Left ventricle myocardium inferior (tissue), 1 donor: Measurements from ENCODE around the gene TNXB. TPM values are rescaled to one million over a fixed set of nuclear protein-coding genes. Genes with fewer than 3 reads are reported as not detected.
A peak's percentile ranks its signal among the peaks of the same experiment; 100 is the strongest.

Experiments
- DNase-seq: peaks from one replicate; pipeline ENCODE4 v3.0.0-alpha.2; 2020
- H3K27ac ChIP-seq: fragments of 200-600 bp; replicated peaks from 2 replicates; pipeline ENCODE4 v1.8.0; 2021
- H3K27me3 ChIP-seq: fragments of 200-600 bp; 2 replicates; pipeline ENCODE4 v1.8.0; 2021; ENCODE audit warnings: low read depth
- H3K36me3 ChIP-seq: fragments of 200-600 bp; 2 replicates; pipeline ENCODE4 v1.8.0; 2021
- H3K4me1 ChIP-seq: fragments of 200-600 bp; 2 replicates; pipeline ENCODE4 v1.8.0; 2021
- H3K4me3 ChIP-seq: fragments of 200-600 bp; 2 replicates; pipeline ENCODE4 v1.8.0; 2021; ENCODE audit warnings: mild to moderate bottlenecking, moderate library complexity
- H3K9me3 ChIP-seq: fragments of 200-600 bp; replicated peaks from 2 replicates; pipeline ENCODE4 v1.8.0; 2021
- intact Hi-C: fragments of 100-400 bp; cut with micrococcal nuclease; formaldehyde crosslinking; loops from one replicate; pipeline ENCODE4 v1.11.0; 2022
- total RNA-seq: library from RNA; stranded (reverse); fragmentation: NEBNext Ultra II Directional; extraction: Animal tissue kit (Norgen Biotek cat#: 25700); gene quantifications from one replicate; pipeline ENCODE4 v1.2.1, GENCODE V29; 2021
- TF ChIP-seq, protein P1 (sequence below): fragments of 200-600 bp; IDR thresholded peaks from 2 replicates; pipeline ENCODE4 v1.8.0; 2021; ENCODE audit warnings: antibody characterized with exemption, mild to moderate bottlenecking, borderline replicate concordance
- donor health status: DM: no; HTN: yes; CAD: no; lungs with severe emphysema.

TNXB gene
- total RNA-seq, 1 donor from 2014 or later: 73.0 TPM

DNA sequence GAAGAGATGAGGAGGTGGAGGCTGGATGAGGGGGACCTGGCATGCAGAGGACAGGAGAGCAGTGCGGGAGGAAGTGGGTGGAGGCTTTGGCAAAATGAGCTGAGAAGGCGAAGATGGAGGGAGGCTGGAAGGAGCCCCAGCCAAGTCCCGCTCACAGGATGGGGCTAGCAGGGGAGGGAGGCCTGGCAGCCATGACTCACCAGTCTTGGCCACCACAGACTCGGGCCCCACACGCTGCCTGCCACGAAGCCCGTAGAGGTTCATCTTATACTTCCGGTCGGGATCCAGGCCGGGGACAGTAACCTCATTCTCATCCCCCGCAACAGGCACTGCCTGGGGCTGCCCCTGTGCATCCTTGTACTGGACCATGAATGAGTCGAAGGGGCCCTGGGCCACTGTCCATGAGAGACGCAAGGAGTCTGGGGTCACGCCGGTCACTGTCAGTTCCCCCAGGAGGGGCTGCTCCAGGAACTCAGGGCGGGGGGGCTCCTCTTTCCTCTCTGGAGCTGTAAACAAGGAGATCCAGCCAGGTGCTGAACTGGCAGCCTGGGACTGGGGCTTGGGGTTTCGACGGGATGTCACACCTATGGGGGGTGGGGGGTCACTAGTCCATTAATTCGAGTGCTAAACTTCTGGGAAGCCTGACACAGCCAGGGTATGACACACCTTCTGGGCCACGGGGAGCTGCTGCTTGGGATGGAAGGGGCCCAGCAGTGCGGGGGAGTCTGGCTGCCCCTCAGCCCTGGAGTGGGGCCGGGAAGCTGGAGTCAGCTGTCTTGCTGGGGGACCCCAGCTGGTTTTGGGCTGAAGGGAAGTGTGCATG, 27.8 kb downstream of the TNXB start:
- peak overlapping the region; percentile 74 for H3K27ac ChIP-seq
- no peak overlapping the region for H3K4me3 ChIP-seq
- intact Hi-C loops: no loop called here
- DNase-seq: peak; percentile 72
- H3K27me3 ChIP-seq: peaks cover 16% of the 10 kb centered on the region
- TF ChIP-seq, protein P1, sequence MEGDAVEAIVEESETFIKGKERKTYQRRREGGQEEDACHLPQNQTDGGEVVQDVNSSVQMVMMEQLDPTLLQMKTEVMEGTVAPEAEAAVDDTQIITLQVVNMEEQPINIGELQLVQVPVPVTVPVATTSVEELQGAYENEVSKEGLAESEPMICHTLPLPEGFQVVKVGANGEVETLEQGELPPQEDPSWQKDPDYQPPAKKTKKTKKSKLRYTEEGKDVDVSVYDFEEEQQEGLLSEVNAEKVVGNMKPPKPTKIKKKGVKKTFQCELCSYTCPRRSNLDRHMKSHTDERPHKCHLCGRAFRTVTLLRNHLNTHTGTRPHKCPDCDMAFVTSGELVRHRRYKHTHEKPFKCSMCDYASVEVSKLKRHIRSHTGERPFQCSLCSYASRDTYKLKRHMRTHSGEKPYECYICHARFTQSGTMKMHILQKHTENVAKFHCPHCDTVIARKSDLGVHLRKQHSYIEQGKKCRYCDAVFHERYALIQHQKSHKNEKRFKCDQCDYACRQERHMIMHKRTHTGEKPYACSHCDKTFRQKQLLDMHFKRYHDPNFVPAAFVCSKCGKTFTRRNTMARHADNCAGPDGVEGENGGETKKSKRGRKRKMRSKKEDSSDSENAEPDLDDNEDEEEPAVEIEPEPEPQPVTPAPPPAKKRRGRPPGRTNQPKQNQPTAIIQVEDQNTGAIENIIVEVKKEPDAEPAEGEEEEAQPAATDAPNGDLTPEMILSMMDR: no peak
- H3K36me3 ChIP-seq: peaks cover 58% of the 10 kb centered on the region
- peaks cover 36% of the 10 kb centered on the region for H3K4me1 ChIP-seq
- H3K9me3 ChIP-seq: no peaks in the 10 kb centered on the region

DNA sequence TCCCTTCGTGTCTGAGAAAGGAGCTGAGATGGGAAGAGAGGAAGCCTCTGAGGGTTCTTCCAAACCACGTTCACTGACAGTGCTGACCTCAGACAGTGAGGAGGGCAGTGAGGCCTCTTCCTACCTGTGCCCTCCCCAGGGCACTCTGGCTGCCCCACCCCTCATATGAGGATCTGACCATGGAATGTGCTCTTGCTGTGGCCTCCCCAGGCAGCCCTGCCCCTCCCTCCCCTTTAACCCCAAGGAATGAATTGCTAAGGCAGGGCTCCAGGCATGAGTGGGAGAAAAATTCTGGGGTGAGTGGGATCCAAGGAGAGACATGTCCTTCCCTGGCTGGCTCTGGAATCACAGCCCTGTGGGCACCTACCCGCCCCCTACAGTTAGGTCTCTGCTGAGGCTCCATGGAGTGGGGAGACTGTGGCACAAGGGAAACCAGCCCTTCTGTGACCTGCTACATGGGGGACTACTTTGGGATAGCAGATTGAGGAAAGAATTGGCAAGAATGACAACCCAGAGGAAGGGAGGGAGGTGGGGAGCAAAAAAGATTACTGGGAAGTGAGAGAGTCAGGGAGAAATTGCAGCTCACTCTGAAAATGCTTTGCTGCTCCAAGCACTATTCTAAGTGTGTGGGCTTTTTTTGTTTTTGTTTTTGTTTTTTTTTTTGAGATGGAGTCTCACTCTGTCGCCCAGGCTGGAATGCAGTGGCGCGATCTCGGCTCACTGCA, 29.4 kb downstream of the TNXB start:
- peaks cover 41% of the 10 kb centered on the region for H3K4me1 ChIP-seq
- DNase-seq: no peak
- no peaks in the 10 kb centered on the region for H3K27me3 ChIP-seq
- intact Hi-C loops: no loop called here
- H3K27ac ChIP-seq: no peak overlapping the region
- TF ChIP-seq, protein P1: no peak
- no peak overlapping the region for H3K4me3 ChIP-seq
- H3K36me3 ChIP-seq: peaks cover 57% of the 10 kb centered on the region
- H3K9me3 ChIP-seq: no peaks in the 10 kb centered on the region

DNA sequence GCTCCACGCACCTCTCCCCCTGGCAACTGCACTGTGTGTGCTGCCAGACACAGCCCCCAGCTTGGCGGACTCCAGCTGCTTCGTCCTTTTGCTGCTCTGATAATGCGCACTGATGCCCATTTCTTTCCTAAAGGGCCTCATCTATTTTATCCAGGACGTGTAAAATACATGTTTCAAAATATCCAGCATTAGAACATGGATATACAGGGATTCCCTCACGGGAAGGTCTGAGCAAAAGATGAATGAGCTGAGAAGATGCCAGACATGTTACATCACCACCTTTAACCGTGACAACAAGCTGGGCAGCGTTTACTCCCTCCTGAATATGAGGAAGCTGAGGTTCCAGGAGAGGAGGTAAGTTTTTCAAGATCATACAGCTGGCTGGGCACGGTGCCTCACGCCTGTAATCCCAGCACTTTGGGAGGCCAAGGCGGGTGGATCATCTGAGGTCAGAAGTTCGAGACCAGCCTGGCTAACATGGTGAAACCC, 32.8 kb downstream of the TNXB start:
- intact Hi-C loops: no loop called here

DNA sequence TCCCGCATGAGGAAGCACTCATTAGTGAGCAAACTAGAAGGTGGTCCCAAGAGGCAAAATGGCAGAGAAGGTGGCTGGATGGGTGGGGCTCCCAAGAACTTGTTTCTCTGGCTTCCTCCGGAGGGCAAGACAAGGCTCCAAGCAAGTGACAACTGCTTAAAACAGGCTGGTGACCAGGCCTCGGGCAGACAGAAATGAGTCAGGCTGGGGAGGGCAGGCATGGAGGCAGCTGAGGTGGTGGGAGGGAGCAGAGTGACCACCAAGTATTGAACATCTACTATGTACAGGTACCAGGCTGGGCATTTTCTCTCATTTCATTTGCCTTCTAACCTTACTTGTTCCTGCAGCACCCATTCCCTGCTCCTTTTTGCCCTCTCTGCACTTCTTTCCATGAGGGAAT, 33.4 kb downstream of the TNXB start:
- TF ChIP-seq, protein P1: no peak
- H3K27me3 ChIP-seq: no peaks in the 10 kb centered on the region
- intact Hi-C loops: no loop called here
- peaks cover 24% of the 10 kb centered on the region for H3K4me1 ChIP-seq
- H3K9me3 ChIP-seq: no peaks in the 10 kb centered on the region
- peaks cover 78% of the 10 kb centered on the region for H3K36me3 ChIP-seq
- H3K4me3 ChIP-seq: no peak overlapping the region
- no peak for DNase-seq
- peak overlapping the region; percentile 50 for H3K27ac ChIP-seq

More for the DNA sequence above, 32.8 kb downstream of the TNXB start:
- Histone ChIP-seq H3K27me3 (no peaks in the 10 kb centered on the region), H3K4me1 (peaks cover 29% of the 10 kb centered on the region), H3K9me3 (no peaks in the 10 kb centered on the region), H3K36me3 (peaks cover 80% of the 10 kb centered on the region), H3K27ac (peak overlapping the region; percentile 50), H3K4me3 (no peak overlapping the region)
- DNase-seq: peak; percentile 56
- TF ChIP-seq, protein P1: no peak

DNA sequence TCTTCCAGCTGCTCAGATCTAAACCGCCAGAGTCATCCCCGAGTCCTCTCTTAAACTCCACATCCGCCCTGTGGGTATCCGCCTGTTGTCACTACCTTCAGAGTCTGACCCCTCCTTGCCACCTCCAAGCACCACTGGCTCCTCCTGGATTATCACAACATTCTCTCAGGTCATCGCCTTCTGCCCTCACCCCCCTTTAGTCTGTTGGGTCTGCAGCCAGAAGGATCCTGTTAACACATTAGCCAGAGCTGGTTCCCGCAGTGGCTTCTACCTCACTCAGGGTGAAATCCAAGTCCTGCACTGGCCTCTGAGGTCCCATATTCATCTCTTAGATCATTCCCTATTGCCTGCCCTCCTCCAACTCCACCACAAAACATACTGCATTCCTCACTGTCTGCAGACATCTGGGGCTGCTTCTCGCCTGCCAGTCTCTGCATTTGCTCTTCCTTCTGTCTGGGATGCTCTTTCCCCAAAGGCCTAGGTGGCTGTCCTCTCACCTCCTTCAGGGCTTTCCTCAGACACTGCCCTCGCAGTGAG, 34.1 kb downstream of the TNXB start:
- Histone ChIP-seq H3K27ac (peak overlapping the region; percentile 50), H3K36me3 (peaks cover 78% of the 10 kb centered on the region), H3K4me3 (no peak overlapping the region), H3K9me3 (no peaks in the 10 kb centered on the region), H3K4me1 (peaks cover 24% of the 10 kb centered on the region), H3K27me3 (no peaks in the 10 kb centered on the region)
- no peak for DNase-seq
- intact Hi-C loops: no loop called here
- TF ChIP-seq, protein P1: no peak
